ENCODE data around the gene AFMID. TPM values are rescaled to one million over a fixed set of nuclear protein-coding genes. Genes with fewer than 3 reads are reported as not detected.

AFMID gene
- total RNA-seq, 4 donors from 2014 or later: 21.3 to 36.9 (median 33.5) TPM

DNA sequence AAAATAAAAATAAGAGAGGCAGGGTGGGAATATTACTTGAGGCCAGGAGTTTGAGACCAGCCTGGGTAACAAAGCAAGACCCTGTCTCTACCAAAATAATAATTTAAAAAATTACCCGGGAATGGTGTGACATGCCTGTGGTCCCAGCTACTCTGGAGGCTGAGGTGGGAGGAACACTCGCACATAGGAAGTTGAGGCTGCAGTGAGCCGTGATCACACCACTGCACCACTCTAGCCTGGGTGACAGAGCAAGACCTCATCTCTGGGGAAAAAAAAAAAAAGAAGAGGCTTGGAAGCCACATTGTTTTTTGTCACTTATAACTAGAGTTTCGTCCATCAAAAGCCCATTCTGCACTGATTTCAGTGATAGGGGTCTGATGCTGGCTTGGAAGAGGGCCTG is 41.0 kb downstream of the AFMID start:
- Histone ChIP-seq H3K9me3 (no peaks in the 10 kb centered on the region), H3K4me3 (replicated peaks in 1 of 3) (no peak overlapping the region), H3K27me3 (no peaks in the 10 kb centered on the region), H3K36me3 (no peaks in the 10 kb centered on the region), H3K4me1 (no peaks in the 10 kb centered on the region), H3K27ac (no peak overlapping the region)
- intact Hi-C loops (cut with DNase I): no loop called here
- no peak for TF ChIP-seq POLR2A (IDR thresholded peaks at IDR 0.05)
- TF ChIP-seq, protein P1, sequence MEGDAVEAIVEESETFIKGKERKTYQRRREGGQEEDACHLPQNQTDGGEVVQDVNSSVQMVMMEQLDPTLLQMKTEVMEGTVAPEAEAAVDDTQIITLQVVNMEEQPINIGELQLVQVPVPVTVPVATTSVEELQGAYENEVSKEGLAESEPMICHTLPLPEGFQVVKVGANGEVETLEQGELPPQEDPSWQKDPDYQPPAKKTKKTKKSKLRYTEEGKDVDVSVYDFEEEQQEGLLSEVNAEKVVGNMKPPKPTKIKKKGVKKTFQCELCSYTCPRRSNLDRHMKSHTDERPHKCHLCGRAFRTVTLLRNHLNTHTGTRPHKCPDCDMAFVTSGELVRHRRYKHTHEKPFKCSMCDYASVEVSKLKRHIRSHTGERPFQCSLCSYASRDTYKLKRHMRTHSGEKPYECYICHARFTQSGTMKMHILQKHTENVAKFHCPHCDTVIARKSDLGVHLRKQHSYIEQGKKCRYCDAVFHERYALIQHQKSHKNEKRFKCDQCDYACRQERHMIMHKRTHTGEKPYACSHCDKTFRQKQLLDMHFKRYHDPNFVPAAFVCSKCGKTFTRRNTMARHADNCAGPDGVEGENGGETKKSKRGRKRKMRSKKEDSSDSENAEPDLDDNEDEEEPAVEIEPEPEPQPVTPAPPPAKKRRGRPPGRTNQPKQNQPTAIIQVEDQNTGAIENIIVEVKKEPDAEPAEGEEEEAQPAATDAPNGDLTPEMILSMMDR (IDR thresholded peaks at IDR 0.05): no peak
- 85 to 88% methylated on average over 4 of the region's 4 CpGs for WGBS, 2 donors
- DNase-seq: no peak

DNA sequence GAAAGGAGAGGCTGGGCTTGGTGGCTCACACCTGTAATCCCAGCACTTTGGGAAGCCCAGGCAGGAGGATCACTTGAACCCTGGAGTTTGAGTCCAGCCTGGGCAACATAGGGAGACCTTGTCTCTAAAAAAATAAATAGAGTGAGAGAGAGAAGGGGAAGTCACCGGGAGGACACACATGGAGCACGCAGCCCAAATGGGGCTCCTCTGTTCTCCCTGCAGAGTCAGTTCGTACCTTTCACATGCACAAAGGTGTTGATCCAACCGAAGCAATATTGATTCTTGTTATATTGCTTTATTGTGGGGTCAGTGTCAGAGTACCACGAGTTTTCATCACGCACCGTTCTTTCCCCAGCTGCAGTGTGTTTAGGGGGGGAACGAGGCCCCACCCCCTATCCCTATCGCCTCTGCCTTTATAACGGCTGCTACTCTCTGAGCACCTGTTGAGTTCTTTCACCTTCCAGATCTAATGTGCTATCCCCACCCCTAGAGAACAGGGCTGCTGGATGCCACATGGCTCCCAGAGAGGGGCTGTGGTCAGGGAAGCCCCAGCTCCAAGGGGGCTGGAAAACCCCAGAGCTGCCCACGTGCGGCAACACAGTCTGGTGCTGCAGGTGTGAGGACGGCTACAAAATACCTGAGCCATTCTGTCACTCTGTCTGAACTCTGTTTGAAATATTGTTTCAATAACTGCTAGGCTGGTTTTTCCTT is 43.2 kb downstream of the AFMID start:
- WGBS, 2 donors: 73 to 74% methylated on average over 13 of the region's 13 CpGs
- H3K4me1 ChIP-seq: no peaks in the 10 kb centered on the region
- no peaks in the 10 kb centered on the region for H3K9me3 ChIP-seq
- H3K27ac ChIP-seq: no peak overlapping the region
- no peak overlapping the region for H3K4me3 ChIP-seq (replicated peaks in 1 of 3)
- TF ChIP-seq, protein P1 (IDR thresholded peaks at IDR 0.05): no peak
- no peaks in the 10 kb centered on the region for H3K27me3 ChIP-seq
- intact Hi-C loops (cut with DNase I): no loop called here
- no peaks in the 10 kb centered on the region for H3K36me3 ChIP-seq
- DNase-seq: no peak

DNA sequence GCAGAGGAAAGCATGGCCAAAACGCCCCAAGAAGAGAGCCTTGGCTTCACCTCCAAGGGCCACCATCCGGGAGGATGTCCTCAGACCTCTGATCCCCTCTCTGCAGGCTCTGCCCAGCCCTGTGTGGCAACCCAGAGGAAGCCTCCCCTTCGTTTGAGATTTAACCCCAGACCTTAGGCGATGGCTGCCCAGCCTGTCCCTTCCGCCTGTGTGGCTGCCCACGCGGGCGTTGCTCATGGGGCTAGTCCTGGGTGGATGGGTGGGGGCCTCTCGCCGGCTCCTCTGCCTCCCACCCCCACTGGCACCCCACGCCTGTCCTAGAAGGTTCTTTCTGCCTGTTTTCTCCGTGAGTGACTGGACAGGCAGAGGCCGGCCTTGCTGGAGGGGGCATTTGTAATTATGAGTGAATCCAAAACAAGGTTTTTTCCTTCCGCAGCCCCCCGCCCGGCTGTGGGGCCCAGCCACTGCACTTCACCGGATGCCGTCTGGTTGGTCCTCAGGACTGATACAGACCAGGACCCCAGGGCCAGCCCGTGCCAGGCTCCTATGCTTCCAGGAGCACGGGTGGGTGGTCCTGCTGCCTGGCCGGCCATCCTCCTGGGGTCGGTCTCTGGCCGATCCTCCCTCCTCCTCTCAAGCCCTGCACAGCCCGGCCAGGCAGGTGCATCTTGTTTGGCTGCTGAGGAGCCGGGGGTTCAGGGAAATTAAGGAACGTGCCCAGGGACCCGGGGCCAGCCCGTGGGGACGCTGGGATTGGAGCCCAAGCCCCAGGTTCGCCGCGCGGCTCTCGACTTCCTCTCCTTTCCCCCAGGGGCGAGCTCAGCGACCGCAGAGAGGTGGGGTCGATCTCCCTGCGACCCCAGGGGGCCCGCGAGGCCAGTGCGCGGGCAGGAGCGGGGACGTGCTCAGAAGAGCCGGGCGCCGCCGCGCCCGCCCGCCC is 44.1 kb downstream of the AFMID start, which contains the start of gene TMEM235:
TMEM235 (plus strand) TSS at position 636 of the 940 bp plus-strand sequence. CDS start 393 bp downstream, outside the sequence.
- Histone ChIP-seq H3K9me3 (no peaks in the 10 kb centered on the region), H3K27ac (no peak within 1 kb of the TSS), H3K36me3 (no peaks in the 10 kb centered on the region), H3K4me3 (replicated peaks in 1 of 3) (no peak within 1 kb of the TSS), H3K4me1 (no peaks in the 10 kb centered on the region), H3K27me3 (no peaks in the 10 kb centered on the region)
- no peak for TF ChIP-seq POLR2A (IDR thresholded peaks at IDR 0.05)
- TF ChIP-seq, protein P1 (IDR thresholded peaks at IDR 0.05): no peak
- 39 to 64% methylated on average over 20 to 23 of the region's 52 CpGs for WGBS, 2 donors
- intact Hi-C loops (cut with DNase I): no loop called here
- no peak for DNase-seq

DNA sequence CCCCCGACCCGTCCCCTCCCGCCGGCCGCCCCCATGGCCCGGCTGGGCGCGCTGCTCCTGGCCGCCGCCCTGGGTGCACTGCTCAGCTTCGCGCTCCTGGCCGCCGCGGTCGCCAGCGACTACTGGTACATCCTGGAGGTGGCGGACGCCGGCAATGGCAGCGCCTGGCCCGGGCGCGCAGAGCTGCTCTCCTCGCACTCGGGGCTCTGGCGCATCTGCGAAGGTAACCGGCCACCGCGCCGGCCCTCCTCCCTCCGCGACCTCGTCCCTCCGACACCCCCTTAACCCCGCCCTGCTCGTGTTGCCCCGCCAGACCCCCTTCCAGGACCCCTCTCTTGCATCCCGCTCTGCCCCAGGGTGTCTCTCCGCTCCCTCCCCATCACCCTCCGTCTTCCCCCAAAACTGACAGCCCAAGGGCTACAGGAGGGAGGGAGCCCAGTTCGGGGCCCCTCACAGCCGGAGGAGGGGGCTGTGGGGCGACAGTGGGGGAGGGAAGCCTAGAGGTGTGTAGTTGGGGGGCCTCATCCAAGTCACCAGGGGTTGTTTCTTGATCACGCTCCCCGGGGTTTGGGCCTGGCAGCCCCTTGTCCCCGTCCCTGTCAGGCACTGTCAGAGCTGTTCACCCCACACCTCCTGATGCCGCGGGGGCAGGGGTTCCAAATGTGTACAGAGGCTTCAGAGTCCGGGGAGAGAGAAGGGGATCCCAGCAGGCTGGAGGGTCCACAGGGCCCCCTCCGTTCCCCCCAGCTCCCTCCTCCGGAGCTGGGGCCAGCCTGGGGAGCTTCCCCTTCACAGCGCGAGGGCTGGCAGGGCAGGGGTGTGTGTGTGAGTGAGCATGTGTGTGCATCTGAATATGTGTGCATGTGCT is 45.1 kb downstream of the AFMID start:
- intact Hi-C loops (cut with DNase I): no loop called here
- Histone ChIP-seq H3K9me3 (no peaks in the 10 kb centered on the region), H3K36me3 (no peaks in the 10 kb centered on the region), H3K27ac (no peak overlapping the region), H3K27me3 (no peaks in the 10 kb centered on the region), H3K4me1 (no peaks in the 10 kb centered on the region), H3K4me3 (replicated peaks in 1 of 3) (no peak overlapping the region)
- no peak for TF ChIP-seq POLR2A (IDR thresholded peaks at IDR 0.05)
- TF ChIP-seq, protein P1 (IDR thresholded peaks at IDR 0.05): no peak
- no peak for DNase-seq
- 29 to 30% methylated on average over 18 to 30 of the region's 55 CpGs for WGBS, 2 donors
